LoVo (cell line): ENCODE data around the gene GPAT2.
"Not testable (repeated sequence)": the region's sequence is repeated elsewhere in the genome, so short reads cannot be mapped to it uniquely, and the experiment has no call there.

Experiments used
- DNase-seq: peaks from one replicate; pipeline ENCODE4 v3.0.0-alpha.2; 2016; ENCODE audit warnings: low spot score

The GPAT2 gene, protein sequence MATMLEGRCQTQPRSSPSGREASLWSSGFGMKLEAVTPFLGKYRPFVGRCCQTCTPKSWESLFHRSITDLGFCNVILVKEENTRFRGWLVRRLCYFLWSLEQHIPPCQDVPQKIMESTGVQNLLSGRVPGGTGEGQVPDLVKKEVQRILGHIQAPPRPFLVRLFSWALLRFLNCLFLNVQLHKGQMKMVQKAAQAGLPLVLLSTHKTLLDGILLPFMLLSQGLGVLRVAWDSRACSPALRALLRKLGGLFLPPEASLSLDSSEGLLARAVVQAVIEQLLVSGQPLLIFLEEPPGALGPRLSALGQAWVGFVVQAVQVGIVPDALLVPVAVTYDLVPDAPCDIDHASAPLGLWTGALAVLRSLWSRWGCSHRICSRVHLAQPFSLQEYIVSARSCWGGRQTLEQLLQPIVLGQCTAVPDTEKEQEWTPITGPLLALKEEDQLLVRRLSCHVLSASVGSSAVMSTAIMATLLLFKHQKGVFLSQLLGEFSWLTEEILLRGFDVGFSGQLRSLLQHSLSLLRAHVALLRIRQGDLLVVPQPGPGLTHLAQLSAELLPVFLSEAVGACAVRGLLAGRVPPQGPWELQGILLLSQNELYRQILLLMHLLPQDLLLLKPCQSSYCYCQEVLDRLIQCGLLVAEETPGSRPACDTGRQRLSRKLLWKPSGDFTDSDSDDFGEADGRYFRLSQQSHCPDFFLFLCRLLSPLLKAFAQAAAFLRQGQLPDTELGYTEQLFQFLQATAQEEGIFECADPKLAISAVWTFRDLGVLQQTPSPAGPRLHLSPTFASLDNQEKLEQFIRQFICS

GRCh38 chr2:96034792-96035191 lies at the start of gene GPAT2:
Gene GPAT2, minus strand, starts transcription at chr2:96034916. Its CDS starts 2,557 bp downstream, at chr2:96032359.
- not testable (repeated sequence) for DNase-seq

- no peak for DNase-seq
These were observed 49.5 kb upstream of the GPAT2 start for GRCh38 chr2:96083989-96084857.

DNA sequence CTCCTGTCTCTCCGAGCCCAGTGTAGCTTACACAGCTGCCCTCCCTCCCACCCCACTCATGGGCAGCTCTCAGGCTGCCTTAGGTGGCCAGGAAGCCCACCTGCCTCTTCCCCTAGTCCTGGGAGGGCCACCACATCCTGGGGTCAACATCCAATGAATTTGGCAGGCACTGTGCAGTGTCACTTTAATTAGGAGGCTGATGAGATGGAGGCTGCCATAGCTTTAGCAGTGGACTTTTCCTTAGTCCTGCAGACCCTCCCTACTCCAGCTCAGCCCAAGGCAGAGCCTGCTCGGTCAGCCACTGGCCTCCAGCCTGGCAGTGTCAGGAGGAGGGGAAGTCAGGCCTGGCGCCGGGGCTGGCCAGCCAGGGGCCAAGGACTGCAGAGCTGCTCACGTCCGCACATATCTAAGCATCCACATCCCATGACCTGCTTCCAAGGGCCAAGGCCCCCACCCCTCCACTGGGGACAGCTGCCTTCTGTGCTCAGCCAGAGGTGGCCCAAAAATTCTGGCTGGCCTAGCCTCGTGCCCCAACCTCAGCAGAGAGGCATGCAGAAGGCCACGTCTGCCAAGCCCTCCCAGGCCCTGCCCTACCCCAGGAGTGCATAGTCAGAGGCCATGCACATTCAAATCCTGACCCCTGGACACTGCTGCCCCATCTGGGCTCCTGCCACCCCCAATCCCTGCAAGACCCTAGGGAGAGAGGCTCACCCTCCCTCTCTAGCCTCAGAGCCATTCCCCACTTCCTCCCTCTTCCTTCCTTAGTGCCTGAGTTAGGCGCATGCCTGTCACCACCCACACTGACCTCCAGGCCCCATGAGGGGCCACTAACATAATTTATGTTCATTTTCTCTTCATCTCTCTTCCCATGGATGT lies 48.6 kb upstream of the GPAT2 start:
- no peak for DNase-seq

GRCh38 chr2:96082211-96083063 lies 47.7 kb upstream of the GPAT2 start:
- no peak for DNase-seq

DNA sequence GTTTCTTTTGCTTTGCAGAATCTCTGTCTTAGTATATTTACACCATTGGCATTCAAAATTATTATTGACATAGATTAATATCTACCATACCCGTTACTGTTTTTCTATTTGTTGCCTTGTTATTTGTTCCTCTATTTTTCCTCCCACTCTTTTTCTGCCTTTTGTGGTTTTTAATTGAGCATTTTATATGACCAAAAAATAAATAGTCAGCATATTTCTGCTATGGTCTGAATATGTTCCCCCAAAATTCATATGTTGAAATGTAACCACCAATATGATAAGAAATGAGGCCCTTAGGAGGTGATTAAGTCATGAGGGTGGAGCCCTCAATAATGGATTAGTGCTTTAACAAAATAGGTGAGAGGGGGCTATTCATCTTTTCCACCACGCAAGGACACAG lies 46.3 kb upstream of the GPAT2 start:
- no peak for DNase-seq

DNA sequence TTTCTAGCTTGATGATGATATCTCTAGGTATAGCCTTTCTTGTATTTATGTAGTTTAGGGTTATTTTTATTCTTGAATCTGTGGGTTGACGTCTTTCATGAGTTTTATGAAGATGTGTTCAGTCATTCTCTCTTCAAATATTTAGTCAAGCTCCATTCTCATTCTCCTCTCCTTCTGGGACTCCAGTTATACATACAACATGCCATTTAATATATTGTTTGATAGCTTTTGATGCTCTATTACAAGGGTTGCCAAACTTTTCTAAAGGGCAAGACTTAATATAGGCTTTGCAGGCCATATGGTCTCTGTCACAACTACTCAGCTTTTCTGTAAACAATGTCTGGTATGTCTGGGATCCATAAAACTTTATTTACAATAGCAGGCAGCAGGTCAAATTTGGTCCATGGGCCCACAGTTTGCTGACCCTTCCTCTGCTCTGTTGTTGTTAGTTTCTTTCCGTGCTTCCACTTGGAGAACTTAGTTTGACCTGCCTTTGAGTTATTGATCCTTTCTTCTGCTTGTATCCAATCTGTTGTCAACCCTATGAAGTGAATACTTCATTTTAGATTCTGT lies 40.6 kb upstream of the GPAT2 start:
- no peak for DNase-seq

- no peak for DNase-seq
These were observed 39.4 kb upstream of the GPAT2 start for GRCh38 chr2:96074156-96074555.

DNA sequence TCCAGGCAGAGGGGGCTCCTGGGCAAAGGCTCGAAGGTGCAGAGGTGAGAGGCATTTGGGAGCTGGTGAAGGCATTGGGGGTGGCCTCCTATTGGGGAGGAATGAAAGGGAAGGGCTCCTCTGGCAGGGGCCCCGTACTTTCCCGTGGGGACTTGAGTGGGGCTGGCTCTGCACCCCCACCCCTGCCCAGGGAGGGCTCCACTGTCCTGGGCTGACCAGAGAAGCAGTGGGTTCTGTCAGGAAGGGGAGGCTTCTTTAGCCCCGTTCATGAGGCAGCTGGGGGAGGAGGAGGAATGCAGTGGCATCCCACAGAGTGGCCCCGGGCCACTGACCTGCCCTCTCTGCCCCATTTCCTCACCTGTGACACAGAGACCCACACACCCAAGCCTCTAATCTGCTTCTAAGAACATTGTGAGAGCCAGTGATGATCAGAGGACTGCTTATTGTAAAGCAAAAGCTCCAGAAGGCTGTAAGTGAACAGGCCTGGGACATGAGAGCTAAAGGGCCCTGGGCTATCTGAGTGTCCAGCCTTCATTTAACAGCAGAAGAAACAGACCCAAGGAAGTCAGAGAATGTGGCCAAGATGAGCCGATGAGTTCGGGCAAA lies 38.6 kb upstream of the GPAT2 start:
- no peak for DNase-seq

GRCh38 chr2:96072746-96073145 lies 38.0 kb upstream of the GPAT2 start:
- DNase-seq: no peak

DNA sequence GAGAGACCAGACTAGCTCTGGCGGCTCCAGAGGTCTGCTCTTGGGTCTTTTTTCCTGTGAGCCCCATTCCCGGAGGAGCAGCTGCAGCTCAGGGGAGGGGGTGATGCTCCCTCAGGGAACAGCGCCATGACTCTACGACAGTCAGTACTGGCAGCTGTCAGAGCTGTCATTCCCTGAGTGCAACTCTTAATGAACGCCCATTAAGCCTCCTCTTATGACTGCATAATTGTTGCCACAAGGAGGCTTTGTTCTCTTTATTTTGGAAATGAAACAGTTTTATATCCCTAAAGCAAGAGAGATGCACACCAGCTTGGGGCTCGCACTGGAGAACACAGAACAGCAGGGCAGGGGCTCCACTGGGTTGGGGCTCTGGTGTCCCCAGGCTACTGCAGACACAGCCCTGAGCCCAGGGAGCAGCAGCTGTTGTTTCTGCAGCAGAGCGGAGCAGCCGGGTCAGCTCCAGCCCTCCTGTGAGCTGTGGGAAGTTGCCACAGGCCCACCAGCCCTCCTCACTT lies 37.3 kb upstream of the GPAT2 start:
- not testable (repeated sequence) for DNase-seq

- DNase-seq: not testable (repeated sequence)
These were observed 36.6 kb upstream of the GPAT2 start for GRCh38 chr2:96071087-96071976.

- DNase-seq: not testable (repeated sequence)
These were observed 35.6 kb upstream of the GPAT2 start for GRCh38 chr2:96070351-96070750.

GRCh38 chr2:96069878-96070277 lies 35.2 kb upstream of the GPAT2 start:
- not testable (repeated sequence) for DNase-seq

GRCh38 chr2:96067902-96068581 lies 33.3 kb upstream of the GPAT2 start:
- not testable (repeated sequence) for DNase-seq

- not testable (repeated sequence) for DNase-seq
These were observed 32.5 kb upstream of the GPAT2 start for GRCh38 chr2:96067098-96067660.

DNA sequence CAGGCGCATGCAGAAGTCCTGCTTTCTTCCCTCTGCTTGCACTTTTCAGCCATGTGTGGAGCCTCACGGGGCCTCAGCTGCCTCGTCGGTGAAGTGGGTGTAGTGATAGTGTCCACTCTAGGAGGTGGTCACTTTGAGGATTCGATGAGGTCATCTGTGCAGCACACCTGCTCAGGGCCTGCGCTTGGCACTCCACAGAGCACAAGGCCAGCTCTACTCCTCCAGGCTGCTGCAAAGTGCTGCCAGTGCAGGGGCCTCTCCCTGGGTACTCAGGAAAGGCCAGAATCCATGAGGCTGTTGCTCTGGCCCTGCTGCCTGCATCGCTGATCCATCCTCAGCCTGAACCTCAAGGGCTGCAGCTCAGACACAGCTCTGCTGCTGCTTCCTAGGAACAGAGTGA lies 31.8 kb upstream of the GPAT2 start:
- DNase-seq: not testable (repeated sequence)

DNA sequence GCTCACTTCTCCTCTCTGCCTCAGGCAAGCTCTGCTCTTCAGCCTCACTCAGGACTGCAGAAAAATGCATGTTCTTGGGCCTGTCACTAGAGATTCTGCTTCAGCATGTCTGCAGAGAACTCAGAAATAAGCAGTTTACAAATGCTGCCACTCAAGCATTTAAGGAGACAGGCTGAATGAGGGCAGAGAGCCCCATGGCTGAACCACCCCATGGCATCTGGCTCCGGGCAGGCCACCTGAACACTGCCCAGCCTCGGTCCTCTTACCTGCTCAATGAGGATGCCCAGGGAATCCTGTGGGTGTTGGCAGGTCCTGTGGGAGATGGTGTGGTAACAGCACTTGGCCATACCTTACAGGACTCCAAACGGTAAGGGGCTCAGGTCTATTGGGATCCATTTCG lies 31.2 kb upstream of the GPAT2 start:
- not testable (repeated sequence) for DNase-seq
